ENCODE data around the gene CHRNA7. TPM values are rescaled to one million over a fixed set of nuclear protein-coding genes. Genes with fewer than 3 reads are reported as not detected.

Gene CHRNA7
- total and polyA plus RNA-seq, 10 of the 15 experiments (the other 5 are each of a cell fraction or from before 2014, with no cell fraction given): 0.06 to 0.15 (median 0.12) TPM; not detected in 7

DNA sequence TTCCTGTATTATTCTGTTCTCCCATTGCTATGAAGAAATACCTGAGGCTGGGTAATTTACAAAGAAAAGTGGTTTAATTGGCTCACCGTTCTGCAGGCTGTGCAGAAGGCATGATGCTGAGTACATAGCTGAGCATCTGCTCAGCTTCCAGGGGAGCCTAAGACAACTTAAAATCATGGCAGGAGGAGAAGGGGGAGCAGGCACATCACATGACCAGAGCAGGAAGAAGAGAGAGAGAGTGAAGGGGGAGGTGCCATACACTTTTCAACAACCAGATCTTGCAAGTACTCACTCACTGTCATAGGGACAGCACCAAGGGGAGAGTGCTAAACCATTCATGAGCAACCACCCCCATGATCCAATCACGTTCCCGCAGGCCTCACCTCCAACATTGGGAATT, 188.4 kb downstream of the CHRNA7 start:
- TF ChIP-seq, protein P1, sequence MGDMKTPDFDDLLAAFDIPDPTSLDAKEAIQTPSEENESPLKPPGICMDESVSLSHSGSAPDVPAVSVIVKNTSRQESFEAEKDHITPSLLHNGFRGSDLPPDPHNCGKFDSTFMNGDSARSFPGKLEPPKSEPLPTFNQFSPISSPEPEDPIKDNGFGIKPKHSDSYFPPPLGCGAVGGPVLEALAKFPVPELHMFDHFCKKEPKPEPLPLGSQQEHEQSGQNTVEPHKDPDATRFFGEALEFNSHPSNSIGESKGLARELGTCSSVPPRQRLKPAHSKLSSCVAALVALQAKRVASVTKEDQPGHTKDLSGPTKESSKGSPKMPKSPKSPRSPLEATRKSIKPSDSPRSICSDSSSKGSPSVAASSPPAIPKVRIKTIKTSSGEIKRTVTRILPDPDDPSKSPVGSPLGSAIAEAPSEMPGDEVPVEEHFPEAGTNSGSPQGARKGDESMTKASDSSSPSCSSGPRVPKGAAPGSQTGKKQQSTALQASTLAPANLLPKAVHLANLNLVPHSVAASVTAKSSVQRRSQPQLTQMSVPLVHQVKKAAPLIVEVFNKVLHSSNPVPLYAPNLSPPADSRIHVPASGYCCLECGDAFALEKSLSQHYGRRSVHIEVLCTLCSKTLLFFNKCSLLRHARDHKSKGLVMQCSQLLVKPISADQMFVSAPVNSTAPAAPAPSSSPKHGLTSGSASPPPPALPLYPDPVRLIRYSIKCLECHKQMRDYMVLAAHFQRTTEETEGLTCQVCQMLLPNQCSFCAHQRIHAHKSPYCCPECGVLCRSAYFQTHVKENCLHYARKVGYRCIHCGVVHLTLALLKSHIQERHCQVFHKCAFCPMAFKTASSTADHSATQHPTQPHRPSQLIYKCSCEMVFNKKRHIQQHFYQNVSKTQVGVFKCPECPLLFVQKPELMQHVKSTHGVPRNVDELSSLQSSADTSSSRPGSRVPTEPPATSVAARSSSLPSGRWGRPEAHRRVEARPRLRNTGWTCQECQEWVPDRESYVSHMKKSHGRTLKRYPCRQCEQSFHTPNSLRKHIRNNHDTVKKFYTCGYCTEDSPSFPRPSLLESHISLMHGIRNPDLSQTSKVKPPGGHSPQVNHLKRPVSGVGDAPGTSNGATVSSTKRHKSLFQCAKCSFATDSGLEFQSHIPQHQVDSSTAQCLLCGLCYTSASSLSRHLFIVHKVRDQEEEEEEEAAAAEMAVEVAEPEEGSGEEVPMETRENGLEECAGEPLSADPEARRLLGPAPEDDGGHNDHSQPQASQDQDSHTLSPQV (IDR thresholded peaks at IDR 0.05): no peak
- TF ChIP-seq ZSCAN29 (IDR thresholded peaks at IDR 0.05) (no peak), EGR1 (IDR thresholded peaks at IDR 0.05; ENCODE audit: borderline replicate concordance in 1 of 2, low read depth in 2 of 2, low read length in 2 of 2) (no peak), JUNB (IDR thresholded peaks at IDR 0.05) (no peak), POU2F2 (IDR thresholded peaks at IDR 0.05; ENCODE audit: borderline replicate concordance, low read depth, low read length) (no peak), IRF4 (IDR thresholded peaks at IDR 0.05; ENCODE audit: low read depth, low read length) (no peak), PAX8 (IDR thresholded peaks at IDR 0.05) (no peak), EED (IDR thresholded peaks at IDR 0.05; ENCODE audit: low read depth) (no peak), WRNIP1 (IDR thresholded peaks at IDR 0.05; ENCODE audit: borderline replicate concordance, low read depth, low read length) (no peak), PAX5 (IDR thresholded peaks at IDR 0.05; ENCODE audit: borderline replicate concordance, low read depth, low read length) (no peak), PML (IDR thresholded peaks at IDR 0.05; ENCODE audit: low read length) (no peak), YBX1 (IDR thresholded peaks at IDR 0.05) (no peak), NFXL1 (IDR thresholded peaks at IDR 0.05; ENCODE audit: borderline replicate concordance) (no peak), TARDBP (IDR thresholded peaks at IDR 0.05; ENCODE audit: borderline replicate concordance) (no peak), FOXK2 (IDR thresholded peaks at IDR 0.05) (no peak)
- TF ChIP-seq, protein P2, sequence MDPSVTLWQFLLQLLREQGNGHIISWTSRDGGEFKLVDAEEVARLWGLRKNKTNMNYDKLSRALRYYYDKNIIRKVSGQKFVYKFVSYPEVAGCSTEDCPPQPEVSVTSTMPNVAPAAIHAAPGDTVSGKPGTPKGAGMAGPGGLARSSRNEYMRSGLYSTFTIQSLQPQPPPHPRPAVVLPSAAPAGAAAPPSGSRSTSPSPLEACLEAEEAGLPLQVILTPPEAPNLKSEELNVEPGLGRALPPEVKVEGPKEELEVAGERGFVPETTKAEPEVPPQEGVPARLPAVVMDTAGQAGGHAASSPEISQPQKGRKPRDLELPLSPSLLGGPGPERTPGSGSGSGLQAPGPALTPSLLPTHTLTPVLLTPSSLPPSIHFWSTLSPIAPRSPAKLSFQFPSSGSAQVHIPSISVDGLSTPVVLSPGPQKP (IDR thresholded peaks at IDR 0.05; ENCODE audit: low read depth, low read length): no peak
- TF ChIP-seq, protein P3, sequence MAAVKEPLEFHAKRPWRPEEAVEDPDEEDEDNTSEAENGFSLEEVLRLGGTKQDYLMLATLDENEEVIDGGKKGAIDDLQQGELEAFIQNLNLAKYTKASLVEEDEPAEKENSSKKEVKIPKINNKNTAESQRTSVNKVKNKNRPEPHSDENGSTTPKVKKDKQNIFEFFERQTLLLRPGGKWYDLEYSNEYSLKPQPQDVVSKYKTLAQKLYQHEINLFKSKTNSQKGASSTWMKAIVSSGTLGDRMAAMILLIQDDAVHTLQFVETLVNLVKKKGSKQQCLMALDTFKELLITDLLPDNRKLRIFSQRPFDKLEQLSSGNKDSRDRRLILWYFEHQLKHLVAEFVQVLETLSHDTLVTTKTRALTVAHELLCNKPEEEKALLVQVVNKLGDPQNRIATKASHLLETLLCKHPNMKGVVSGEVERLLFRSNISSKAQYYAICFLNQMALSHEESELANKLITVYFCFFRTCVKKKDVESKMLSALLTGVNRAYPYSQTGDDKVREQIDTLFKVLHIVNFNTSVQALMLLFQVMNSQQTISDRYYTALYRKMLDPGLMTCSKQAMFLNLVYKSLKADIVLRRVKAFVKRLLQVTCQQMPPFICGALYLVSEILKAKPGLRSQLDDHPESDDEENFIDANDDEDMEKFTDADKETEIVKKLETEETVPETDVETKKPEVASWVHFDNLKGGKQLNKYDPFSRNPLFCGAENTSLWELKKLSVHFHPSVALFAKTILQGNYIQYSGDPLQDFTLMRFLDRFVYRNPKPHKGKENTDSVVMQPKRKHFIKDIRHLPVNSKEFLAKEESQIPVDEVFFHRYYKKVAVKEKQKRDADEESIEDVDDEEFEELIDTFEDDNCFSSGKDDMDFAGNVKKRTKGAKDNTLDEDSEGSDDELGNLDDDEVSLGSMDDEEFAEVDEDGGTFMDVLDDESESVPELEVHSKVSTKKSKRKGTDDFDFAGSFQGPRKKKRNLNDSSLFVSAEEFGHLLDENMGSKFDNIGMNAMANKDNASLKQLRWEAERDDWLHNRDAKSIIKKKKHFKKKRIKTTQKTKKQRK (IDR thresholded peaks at IDR 0.05; ENCODE audit: low read depth, low read length): no peak
- intact Hi-C loops (cut with micrococcal nuclease; ENCODE audit: unreplicated experiment) (no loop called here), in situ Hi-C loops (cut with MboI) (no loop called here)
- Histone ChIP-seq H3K36me3 (ENCODE audit: control insufficient read depth in 2 of 2, insufficient read depth in 2 of 2, low read length in 1 of 2) (no peaks in the 10 kb centered on the region), H3K4me3 (no peak overlapping the region), H3K9me3 (replicated peaks; ENCODE audit: control insufficient read depth, insufficient read depth, low read length) (no peaks in the 10 kb centered on the region), H3K4me2 (ENCODE audit: control insufficient read depth, insufficient read depth) (no peak overlapping the region), H4K20me1 (ENCODE audit: control insufficient read depth, insufficient read depth) (no peaks in the 10 kb centered on the region), H3K9ac (ENCODE audit: control insufficient read depth, insufficient read depth, low read length) (no peak overlapping the region), H3K79me2 (ENCODE audit: control insufficient read depth, insufficient read depth, low read length) (no peaks in the 10 kb centered on the region), H2AFZ (ENCODE audit: control insufficient read depth, low read depth, low read length) (no peak overlapping the region), H3K27me3 (replicated peaks in 1 of 2; ENCODE audit: control insufficient read depth in 2 of 2, insufficient read depth in 2 of 2, low read length in 1 of 2) (no peaks in the 10 kb centered on the region), H3K27ac (ENCODE audit: control insufficient read depth, insufficient read depth) (no peak overlapping the region), H3K4me1 (ENCODE audit: control insufficient read depth, insufficient read depth, low read length) (no peaks in the 10 kb centered on the region)
- ChIA-PET POLR2A (no interaction called here), RAD21 (ENCODE audit: unreplicated experiment) (no interaction called here), SMC1A (ENCODE audit: uncharacterized antibody, unreplicated experiment) (no interaction called here), CTCF (no interaction called here)
- 2% methylated on average over 3 of the region's 3 CpGs for WGBS (ENCODE audit: insufficient coverage, insufficient replicate concordance, low lambda C conversion rate, missing lambda C conversion rate)
- DNase-seq (ENCODE audit: low read depth, low spot score): no peak
- ATAC-seq: no peak
- no TSS peak for BruUV-seq (replicated peaks)
- FAIRE-seq: no peak

Measured in GM12878 (cell line).